ENCODE results near the gene IFTAP. TPM values are rescaled to one million over a fixed set of nuclear protein-coding genes. Genes with fewer than 3 reads are reported as not detected.

Gene IFTAP, protein sequence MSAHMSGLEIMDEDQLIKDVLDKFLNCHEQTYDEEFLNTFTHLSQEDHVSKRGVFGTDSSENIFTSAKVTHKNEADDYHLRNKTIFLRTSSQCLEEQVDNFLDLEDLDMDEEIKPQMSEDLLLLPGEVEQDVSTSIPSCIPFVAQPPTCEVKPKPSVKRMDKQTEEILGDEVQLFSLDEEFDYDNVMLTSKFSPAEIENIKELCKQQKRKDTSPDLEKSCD
- total RNA-seq (2021; ENCODE audit: unreplicated experiment): 13.8 TPM
- polyA plus RNA-seq (2012): 6.9 and 10.8 TPM in 2 replicates
- Bru-seq, nascent RNA: percentile 43 among the genes with signal in this experiment
- BruChase-seq, experiment 1, labeled RNA remaining after a 6-hour chase: percentile 34 among the genes with signal in this experiment
- percentile 38 among the genes with signal in this experiment for BruChase-seq, experiment 2, labeled RNA remaining after a 2-hour chase
- long read RNA-seq, transcript C11orf74-201 (6 exons, 863 nt): major isoform, 7 of 14 reads
- long read RNA-seq, partial matches to known transcripts: 0 of 14 reads
- long read RNA-seq, other reads (novel, unspliced or antisense): 5 of 14 reads

DNA sequence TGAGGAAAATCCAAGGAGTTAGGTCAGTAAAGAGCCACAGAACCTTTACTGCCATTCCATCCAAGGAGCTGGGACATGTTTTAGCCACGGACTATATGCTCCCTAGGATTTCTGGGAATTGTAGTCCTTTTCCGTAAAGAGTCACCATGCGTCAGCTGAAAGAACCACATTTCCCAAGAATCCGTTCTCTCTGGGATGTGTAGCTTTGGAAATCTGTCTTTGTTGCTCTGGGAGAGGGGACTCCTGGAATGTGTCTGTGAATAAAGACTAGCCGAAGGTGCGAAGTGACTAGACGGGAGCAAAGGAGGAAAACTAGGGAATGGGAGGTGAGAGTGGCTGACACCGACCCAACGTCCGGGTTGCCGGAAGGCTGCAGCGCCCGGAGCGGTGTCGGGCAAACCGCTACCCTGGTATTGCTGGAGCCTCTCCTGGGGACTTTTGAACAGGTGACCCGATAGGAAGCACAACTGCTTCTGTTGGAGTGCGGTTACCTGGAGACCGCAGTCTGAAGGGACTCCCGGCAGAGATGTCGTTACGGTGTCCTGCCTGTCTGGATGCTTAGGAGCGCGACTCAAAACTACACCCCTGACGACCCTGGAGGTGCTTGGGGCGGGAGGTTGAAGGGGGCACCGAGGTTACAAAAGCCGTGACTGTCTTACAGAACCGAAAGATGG lies at the start of gene IFTAP:
IFTAP (plus strand) TSS at position 187 of the 674 bp plus-strand sequence. CDS start 15,602 bp downstream, outside the sequence.
- intact Hi-C loops (cut with micrococcal nuclease): no loop called here
- Histone ChIP-seq H3K27me3 (ENCODE audit: insufficient read depth, low read length) (peaks cover 20% of the 10 kb centered on the region), H3K27ac (ENCODE audit: low read depth, low read length) (no peak within 1 kb of the TSS), H4K20me1 (ENCODE audit: insufficient read depth) (no peaks in the 10 kb centered on the region), H3K9me2 (ENCODE audit: insufficient read depth) (no peaks in the 10 kb centered on the region), H3K4me2 (ENCODE audit: low read length) (peak within 1 kb of the TSS; percentile 78), H2AFZ (ENCODE audit: low read depth, low read length, poor library complexity, severe bottlenecking) (peak within 1 kb of the TSS; percentile 97), H3K9ac (ENCODE audit: low read length) (peak within 1 kb of the TSS; percentile 47), H3K4me3 (replicated peaks in 1 of 2; ENCODE audit: low read depth in 1 of 2, low read length in 2 of 2) (peak within 1 kb of the TSS; percentile 62 to 71), H3K36me3 (ENCODE audit: control insufficient read depth in 1 of 2, insufficient read depth in 2 of 2, low read length in 2 of 2) (no peaks in the 10 kb centered on the region), H3K9me3 (ENCODE audit: control insufficient read depth in 1 of 2, insufficient read depth in 1 of 2, low read depth in 1 of 2, low read length in 2 of 2) (no peaks in the 10 kb centered on the region), H3K79me2 (ENCODE audit: insufficient read depth, low read length) (no peaks in the 10 kb centered on the region), H3K4me1 (ENCODE audit: control insufficient read depth in 1 of 2, insufficient read depth in 2 of 2, low read length in 2 of 2) (peaks cover 4 to 6% of the 10 kb centered on the region in 2 experiments; a peak in 1 of 4 replicates)
- BruUV-seq (replicated peaks): TSS peak; percentile 77
- CTCF ChIA-PET: interaction anchor here (1.0 kb wide), 1 partner anchor 152 kb away, joined by 5 read pairs; no protein-coding TSS in a partner anchor
- DNase-seq (ENCODE audit: low read depth, low spot score) (peak; percentile 88), ATAC-seq (peak; percentile 99)
- RAD21 ChIA-PET (ENCODE audit: low non-redundant PET in 1 of 2, low total read pairs in 2 of 2, uncharacterized antibody in 2 of 2, unreplicated experiment in 2 of 2): no interaction called here
- POLR2A ChIA-PET: interaction anchor here (0.7 kb wide), 1 partner anchor 11 kb away, joined by 4 read pairs; no protein-coding TSS in a partner anchor
- TF ChIP-seq, protein P1, sequence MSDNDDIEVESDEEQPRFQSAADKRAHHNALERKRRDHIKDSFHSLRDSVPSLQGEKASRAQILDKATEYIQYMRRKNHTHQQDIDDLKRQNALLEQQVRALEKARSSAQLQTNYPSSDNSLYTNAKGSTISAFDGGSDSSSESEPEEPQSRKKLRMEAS (IDR thresholded peaks at IDR 0.05): peak; percentile 69
- TF ChIP-seq YY1 (IDR thresholded peaks at IDR 0.05; ENCODE audit: extremely low read depth, insufficient replicate concordance, low read depth, low read length): peak; percentile 77
- TF ChIP-seq POLR2A (IDR thresholded peaks at IDR 0.05; ENCODE audit: borderline replicate concordance, extremely low read depth, insufficient read depth, insufficient read length): peak; percentile 53
- TF ChIP-seq, protein P2, sequence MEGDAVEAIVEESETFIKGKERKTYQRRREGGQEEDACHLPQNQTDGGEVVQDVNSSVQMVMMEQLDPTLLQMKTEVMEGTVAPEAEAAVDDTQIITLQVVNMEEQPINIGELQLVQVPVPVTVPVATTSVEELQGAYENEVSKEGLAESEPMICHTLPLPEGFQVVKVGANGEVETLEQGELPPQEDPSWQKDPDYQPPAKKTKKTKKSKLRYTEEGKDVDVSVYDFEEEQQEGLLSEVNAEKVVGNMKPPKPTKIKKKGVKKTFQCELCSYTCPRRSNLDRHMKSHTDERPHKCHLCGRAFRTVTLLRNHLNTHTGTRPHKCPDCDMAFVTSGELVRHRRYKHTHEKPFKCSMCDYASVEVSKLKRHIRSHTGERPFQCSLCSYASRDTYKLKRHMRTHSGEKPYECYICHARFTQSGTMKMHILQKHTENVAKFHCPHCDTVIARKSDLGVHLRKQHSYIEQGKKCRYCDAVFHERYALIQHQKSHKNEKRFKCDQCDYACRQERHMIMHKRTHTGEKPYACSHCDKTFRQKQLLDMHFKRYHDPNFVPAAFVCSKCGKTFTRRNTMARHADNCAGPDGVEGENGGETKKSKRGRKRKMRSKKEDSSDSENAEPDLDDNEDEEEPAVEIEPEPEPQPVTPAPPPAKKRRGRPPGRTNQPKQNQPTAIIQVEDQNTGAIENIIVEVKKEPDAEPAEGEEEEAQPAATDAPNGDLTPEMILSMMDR (IDR thresholded peaks at IDR 0.05 in 2 of 3, conservative IDR thresholded peaks at IDR 0.05 in 1 of 3; ENCODE audit: borderline replicate concordance in 1 of 3, insufficient read depth in 1 of 3, low read depth in 2 of 3, low read length in 2 of 3): no peak
- no peak for TF ChIP-seq ZNF274 (IDR thresholded peaks at IDR 0.05; ENCODE audit: low read depth, low read length)
- TF ChIP-seq FOSL1 (IDR thresholded peaks at IDR 0.05; ENCODE audit: low read depth): no peak
- no peak for TF ChIP-seq EGR1 (IDR thresholded peaks at IDR 0.05; ENCODE audit: low read depth)
- no peak for TF ChIP-seq EZH2phosphoT487 (IDR thresholded peaks at IDR 0.05; ENCODE audit: borderline replicate concordance)
- 0 out of 2 replicates have a peak, but pooled peaks have one; percentile 8 for TF ChIP-seq JUND (IDR thresholded peaks at IDR 0.05)
- TF ChIP-seq SP1 (IDR thresholded peaks at IDR 0.05; ENCODE audit: low read depth): peak; percentile 70
- TF ChIP-seq POLR2AphosphoS5 (IDR thresholded peaks at IDR 0.05; ENCODE audit: low read depth, low read length): peak; percentile 57
- peak; percentile 2; the same call in 1 of the 2 replicates for TF ChIP-seq RAD21 (IDR thresholded peaks at IDR 0.05; ENCODE audit: low read depth)
- peak; percentile 68 for TF ChIP-seq ELF1 (IDR thresholded peaks at IDR 0.05; ENCODE audit: borderline replicate concordance, low read depth)
- peak; percentile 39 for TF ChIP-seq TCF7L2 (IDR thresholded peaks at IDR 0.05; ENCODE audit: borderline replicate concordance, extremely low read depth, insufficient read depth, insufficient read length)
- peak; percentile 79 for TF ChIP-seq SRF (IDR thresholded peaks at IDR 0.05; ENCODE audit: low read depth)
- peak; percentile 97 for TF ChIP-seq CBX3 (IDR thresholded peaks at IDR 0.05; ENCODE audit: low read depth)
- TF ChIP-seq, protein P3, sequence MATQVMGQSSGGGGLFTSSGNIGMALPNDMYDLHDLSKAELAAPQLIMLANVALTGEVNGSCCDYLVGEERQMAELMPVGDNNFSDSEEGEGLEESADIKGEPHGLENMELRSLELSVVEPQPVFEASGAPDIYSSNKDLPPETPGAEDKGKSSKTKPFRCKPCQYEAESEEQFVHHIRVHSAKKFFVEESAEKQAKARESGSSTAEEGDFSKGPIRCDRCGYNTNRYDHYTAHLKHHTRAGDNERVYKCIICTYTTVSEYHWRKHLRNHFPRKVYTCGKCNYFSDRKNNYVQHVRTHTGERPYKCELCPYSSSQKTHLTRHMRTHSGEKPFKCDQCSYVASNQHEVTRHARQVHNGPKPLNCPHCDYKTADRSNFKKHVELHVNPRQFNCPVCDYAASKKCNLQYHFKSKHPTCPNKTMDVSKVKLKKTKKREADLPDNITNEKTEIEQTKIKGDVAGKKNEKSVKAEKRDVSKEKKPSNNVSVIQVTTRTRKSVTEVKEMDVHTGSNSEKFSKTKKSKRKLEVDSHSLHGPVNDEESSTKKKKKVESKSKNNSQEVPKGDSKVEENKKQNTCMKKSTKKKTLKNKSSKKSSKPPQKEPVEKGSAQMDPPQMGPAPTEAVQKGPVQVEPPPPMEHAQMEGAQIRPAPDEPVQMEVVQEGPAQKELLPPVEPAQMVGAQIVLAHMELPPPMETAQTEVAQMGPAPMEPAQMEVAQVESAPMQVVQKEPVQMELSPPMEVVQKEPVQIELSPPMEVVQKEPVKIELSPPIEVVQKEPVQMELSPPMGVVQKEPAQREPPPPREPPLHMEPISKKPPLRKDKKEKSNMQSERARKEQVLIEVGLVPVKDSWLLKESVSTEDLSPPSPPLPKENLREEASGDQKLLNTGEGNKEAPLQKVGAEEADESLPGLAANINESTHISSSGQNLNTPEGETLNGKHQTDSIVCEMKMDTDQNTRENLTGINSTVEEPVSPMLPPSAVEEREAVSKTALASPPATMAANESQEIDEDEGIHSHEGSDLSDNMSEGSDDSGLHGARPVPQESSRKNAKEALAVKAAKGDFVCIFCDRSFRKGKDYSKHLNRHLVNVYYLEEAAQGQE (IDR thresholded peaks at IDR 0.05; ENCODE audit: low read depth): no peak
- no peak for TF ChIP-seq EZH2 (IDR thresholded peaks at IDR 0.05)
- TF ChIP-seq, protein P4, sequence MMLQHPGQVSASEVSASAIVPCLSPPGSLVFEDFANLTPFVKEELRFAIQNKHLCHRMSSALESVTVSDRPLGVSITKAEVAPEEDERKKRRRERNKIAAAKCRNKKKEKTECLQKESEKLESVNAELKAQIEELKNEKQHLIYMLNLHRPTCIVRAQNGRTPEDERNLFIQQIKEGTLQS (IDR thresholded peaks at IDR 0.05): no peak
- TF ChIP-seq SIN3A (IDR thresholded peaks at IDR 0.05; ENCODE audit: low read depth): peak; percentile 28; the same call in 1 of the 2 replicates
